Trophoblast cell (in vitro differentiated cells and primary cell): Measurements from ENCODE around the gene ILF2.

ENCODE experiments used
- DNase-seq, 2 donors: peaks; one replicate each; pipeline ENCODE4 v3.0.0-alpha.2; 2016
- H2AFZ ChIP-seq: 2 replicates; pipeline ENCODE4 v1.6.1; 2013; ENCODE audit warnings: low read length, moderate library complexity, mild to moderate bottlenecking; ENCODE audit not compliant: insufficient read depth, poor library complexity
- H2AK5ac ChIP-seq: 2 replicates; pipeline ENCODE4 v1.6.1; 2013; ENCODE audit warnings: mild to moderate bottlenecking, low read length
- H2BK120ac ChIP-seq: 2 replicates; pipeline ENCODE4 v1.6.1; 2013; ENCODE audit warnings: low read length, mild to moderate bottlenecking, moderate library complexity; ENCODE audit not compliant: insufficient read depth, poor library complexity
- H2BK12ac ChIP-seq: 2 replicates; pipeline ENCODE4 v1.6.1; 2013; ENCODE audit warnings: mild to moderate bottlenecking, low read length, moderate library complexity
- H2BK5ac ChIP-seq: 2 replicates; pipeline ENCODE4 v1.6.1; 2013; ENCODE audit warnings: low read length, low read depth, moderate library complexity, mild to moderate bottlenecking; ENCODE audit not compliant: poor library complexity
- H3K14ac ChIP-seq: 2 replicates; pipeline ENCODE4 v1.6.1; 2013; ENCODE audit warnings: mild to moderate bottlenecking, low read length
- H3K18ac ChIP-seq: 2 replicates; pipeline ENCODE4 v1.6.1; 2013; ENCODE audit warnings: mild to moderate bottlenecking, low read length
- H3K23ac ChIP-seq: 2 replicates; pipeline ENCODE4 v1.6.1; 2013; ENCODE audit warnings: low read length
- H3K27ac ChIP-seq: 2 replicates; pipeline ENCODE4 v1.5.1; 2013; ENCODE audit warnings: low read depth, mild to moderate bottlenecking, inconsistent platforms, low read length, moderate library complexity
- H3K27me3 ChIP-seq: 2 replicates; pipeline ENCODE4 v1.6.1; 2013; ENCODE audit warnings: inconsistent platforms, mild to moderate bottlenecking, low read length, moderate library complexity; ENCODE audit not compliant: insufficient read depth
- H3K36me3 ChIP-seq, 2 experiments: 1 replicate in 1 of 2; 2 replicates in 1 of 2; pipeline ENCODE4 v1.6.1; 2013; ENCODE audit warnings: low read length in 2 of 2, mild to moderate bottlenecking in 2 of 2, moderate library complexity in 1 of 2; ENCODE audit not compliant: insufficient read depth in 2 of 2, control insufficient read depth in 1 of 2
- H3K4ac ChIP-seq: 2 replicates; pipeline ENCODE4 v1.6.1; 2013; ENCODE audit warnings: low read depth, mild to moderate bottlenecking, low read length, moderate library complexity
- H3K4me1 ChIP-seq, 2 experiments: 1 replicate in 1 of 2; 2 replicates in 1 of 2; pipeline ENCODE4 v1.6.1; 2013; ENCODE audit warnings: low read length in 2 of 2, mild to moderate bottlenecking in 2 of 2, moderate library complexity in 1 of 2; ENCODE audit not compliant: insufficient read depth in 2 of 2, control insufficient read depth in 1 of 2
- H3K4me2 ChIP-seq: 2 replicates; pipeline ENCODE4 v1.6.1; 2013; ENCODE audit warnings: inconsistent platforms, mild to moderate bottlenecking, low read length, moderate library complexity
- H3K4me3 ChIP-seq: 2 replicates; pipeline ENCODE4 v1.5.1; 2013; ENCODE audit warnings: mild to moderate bottlenecking, low read depth, low read length, inconsistent platforms
- H3K79me1 ChIP-seq: one replicate; pipeline ENCODE4 v1.6.1; 2013; ENCODE audit warnings: low read length
- H3K79me2 ChIP-seq: 2 replicates; pipeline ENCODE4 v1.6.1; 2013; ENCODE audit warnings: low read length, mild to moderate bottlenecking; ENCODE audit not compliant: control insufficient read depth, insufficient read depth, poor library complexity
- H3K9ac ChIP-seq: 2 replicates; pipeline ENCODE4 v1.6.1; 2013; ENCODE audit warnings: mild to moderate bottlenecking, low read length
- H3K9me3 ChIP-seq: 2 replicates; pipeline ENCODE4 v1.6.1; 2013; ENCODE audit warnings: low read depth, mild to moderate bottlenecking, control low read depth, inconsistent platforms, low read length; ENCODE audit not compliant: insufficient read depth
- H4K12ac ChIP-seq: 2 replicates; pipeline ENCODE4 v1.6.1; 2013; ENCODE audit warnings: low read depth, mild to moderate bottlenecking, low read length, moderate library complexity
- H4K8ac ChIP-seq: 2 replicates; pipeline ENCODE4 v1.6.1; 2013; ENCODE audit warnings: low read depth, mild to moderate bottlenecking, low read length, moderate library complexity
- H4K91ac ChIP-seq: one replicate; pipeline ENCODE4 v1.6.1; 2013; ENCODE audit warnings: low read depth, mild to moderate bottlenecking, low read length, moderate library complexity
- WGBS: extraction: QIAGEN DNeasy Blood & Tissue Kit; methylation state at CpG from one replicate; pipeline ENCODE4 v1.1.7; 2013; ENCODE audit warnings: missing lambda C conversion rate; ENCODE audit not compliant: insufficient read length, insufficient coverage; ENCODE audit errors: extremely low coverage; 5-methylcytosine and 5-hydroxymethylcytosine counted together

The ILF2 gene

GRCh38 chr1:153626477-153626903 lies 44.3 kb downstream of the ILF2 start:
- H2BK12ac ChIP-seq, result peak overlapping the region; percentile 47
- peak overlapping the region; percentile 83 for H3K4ac ChIP-seq
- peak overlapping the region; percentile 69 for H3K4me3 ChIP-seq
- no peak overlapping the region for H4K12ac ChIP-seq
- peak overlapping the region; percentile 94 for H3K27ac ChIP-seq
- no peak overlapping the region for H3K23ac ChIP-seq
- no peak overlapping the region for H2AFZ ChIP-seq
- H3K27me3 ChIP-seq, result no peaks in the 10 kb centered on the region
- peaks cover 11% of the 10 kb centered on the region for H3K79me2 ChIP-seq
- H3K79me1 ChIP-seq, result peaks cover 19% of the 10 kb centered on the region
- no CpG with 5 or more reads among the region's 3 CpGs for WGBS
- peak overlapping the region; percentile 93 for H2BK5ac ChIP-seq
- no peaks in the 10 kb centered on the region for H3K9me3 ChIP-seq
- peaks cover 5 to 21% of the 10 kb centered on the region in 2 experiments for H3K36me3 ChIP-seq
- H2AK5ac ChIP-seq, result peak overlapping the region; percentile 14
- H3K14ac ChIP-seq, result peak overlapping the region; percentile 95
- no peak for DNase-seq
- H3K9ac ChIP-seq, result peak overlapping the region; percentile 57
- peak overlapping the region; percentile 92 for H4K91ac ChIP-seq
- peak overlapping the region; percentile 73 for H2BK120ac ChIP-seq
- H4K8ac ChIP-seq, result peak overlapping the region; percentile 2
- H3K4me1 ChIP-seq, result peaks cover 25 to 27% of the 10 kb centered on the region in 2 experiments
- H3K4me2 ChIP-seq, result peak overlapping the region; percentile 76
- H3K18ac ChIP-seq, result peak overlapping the region; percentile 39

DNA sequence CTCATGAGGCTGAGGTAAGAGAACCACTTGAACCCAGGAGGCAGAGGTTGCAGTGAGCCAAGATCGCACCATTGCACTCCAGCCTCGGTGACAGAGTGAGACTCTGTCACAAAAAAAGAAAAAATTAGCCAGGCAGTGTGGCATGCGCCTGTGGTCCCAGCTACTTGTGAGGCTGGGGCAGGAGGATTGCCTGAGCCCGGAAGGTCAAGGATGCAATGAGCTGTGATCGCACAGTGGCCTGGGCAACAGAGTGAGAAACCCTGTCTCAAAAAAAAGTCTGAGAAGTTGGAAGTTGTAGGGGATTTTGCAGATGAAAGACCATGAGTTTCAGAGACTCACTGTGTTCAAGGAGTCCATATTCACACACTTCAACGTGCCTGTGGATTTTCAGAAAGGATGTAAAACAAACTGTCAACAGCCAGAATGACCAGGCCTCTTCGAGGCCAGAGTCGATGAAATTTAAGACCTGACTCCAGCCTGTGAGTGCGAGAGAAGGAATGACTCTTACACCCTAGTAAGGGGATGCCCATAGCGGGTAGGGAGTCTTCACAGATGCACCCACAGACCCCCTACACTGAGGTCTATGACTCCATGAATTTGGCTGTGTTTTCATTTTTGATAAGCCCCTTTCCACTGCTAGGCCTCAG lies 45.7 kb downstream of the ILF2 start:
- Histone ChIP-seq H3K4ac (no peak overlapping the region), H2BK5ac (no peak overlapping the region), H4K91ac (no peak overlapping the region), H3K79me1 (peaks cover 19% of the 10 kb centered on the region), H3K79me2 (peaks cover 11% of the 10 kb centered on the region), H3K27me3 (no peaks in the 10 kb centered on the region), H2BK12ac (no peak overlapping the region), H3K4me3 (no peak overlapping the region), H3K4me2 (peak overlapping the region; percentile 28), H3K27ac (no peak overlapping the region), H4K12ac (no peak overlapping the region), H3K14ac (no peak overlapping the region), H3K9ac (no peak overlapping the region), H2AK5ac (no peak overlapping the region), H3K18ac (no peak overlapping the region), H3K9me3 (no peaks in the 10 kb centered on the region), H2AFZ (no peak overlapping the region), H3K36me3 (peaks cover 9 to 21% of the 10 kb centered on the region in 2 experiments), H3K23ac (no peak overlapping the region), H3K4me1 (peaks cover 25 to 26% of the 10 kb centered on the region in 2 experiments), H2BK120ac (no peak overlapping the region), H4K8ac (no peak overlapping the region)
- no CpG with 5 or more reads among the region's 10 CpGs for WGBS
- no peak for DNase-seq

- H2BK12ac ChIP-seq, result no peak overlapping the region
- H3K9me3 ChIP-seq, result no peaks in the 10 kb centered on the region
- no peak overlapping the region for H3K9ac ChIP-seq
- H4K91ac ChIP-seq, result no peak overlapping the region
- WGBS, result no CpG with 5 or more reads among the region's 7 CpGs
- H3K27ac ChIP-seq, result no peak overlapping the region
- no peak overlapping the region for H3K14ac ChIP-seq
- H3K79me2 ChIP-seq, result peaks cover 11% of the 10 kb centered on the region
- no peak for DNase-seq
- no peak overlapping the region for H3K18ac ChIP-seq
- no peaks in the 10 kb centered on the region for H3K27me3 ChIP-seq
- no peak overlapping the region for H3K23ac ChIP-seq
- H3K4ac ChIP-seq, result no peak overlapping the region
- H2AK5ac ChIP-seq, result no peak overlapping the region
- H2BK120ac ChIP-seq, result no peak overlapping the region
- H2AFZ ChIP-seq, result no peak overlapping the region
- no peak overlapping the region for H4K12ac ChIP-seq
- peaks cover 17% of the 10 kb centered on the region for H3K79me1 ChIP-seq
- H3K4me2 ChIP-seq, result no peak overlapping the region
- H2BK5ac ChIP-seq, result no peak overlapping the region
- H3K4me1 ChIP-seq, result peaks cover 22% of the 10 kb centered on the region in 2 experiments
- H3K4me3 ChIP-seq, result no peak overlapping the region
- no peak overlapping the region for H4K8ac ChIP-seq
- H3K36me3 ChIP-seq, result peaks cover 15 to 34% of the 10 kb centered on the region in 2 experiments
These were observed 47.7 kb downstream of the ILF2 start for GRCh38 chr1:153623101-153623500.

GRCh38 chr1:153619171-153619570 lies 51.6 kb downstream of the ILF2 start:
- Histone ChIP-seq H3K9me3 (no peaks in the 10 kb centered on the region), H3K79me2 (no peaks in the 10 kb centered on the region), H3K36me3 (peaks cover 12 to 25% of the 10 kb centered on the region in 2 experiments), H3K4me1 (peaks cover 13 to 14% of the 10 kb centered on the region in 2 experiments), H4K12ac (no peak overlapping the region), H3K18ac (no peak overlapping the region), H2BK5ac (no peak overlapping the region), H3K27ac (no peak overlapping the region), H4K91ac (no peak overlapping the region), H2AK5ac (no peak overlapping the region), H3K4me2 (no peak overlapping the region), H4K8ac (no peak overlapping the region), H2AFZ (no peak overlapping the region), H3K4me3 (no peak overlapping the region), H2BK12ac (no peak overlapping the region), H3K79me1 (peaks cover 9% of the 10 kb centered on the region), H3K4ac (no peak overlapping the region), H3K9ac (no peak overlapping the region), H2BK120ac (no peak overlapping the region), H3K23ac (no peak overlapping the region), H3K27me3 (no peaks in the 10 kb centered on the region), H3K14ac (no peak overlapping the region)
- no CpG with 5 or more reads among the region's 6 CpGs for WGBS
- no peak for DNase-seq
